DND-41 (cell line): ENCODE data around the gene CADM2.

Experiments used
- EZH2 ChIP-seq: IDR thresholded peaks from 3 replicates; pipeline ENCODE4 v1.6.1; 2012; ENCODE audit warnings: borderline replicate concordance, low read depth, mild to moderate bottlenecking, moderate library complexity, low read length, inconsistent platforms; ENCODE audit not compliant: severe bottlenecking
- TF ChIP-seq, protein P1 (sequence below): IDR thresholded peaks from 2 replicates; pipeline ENCODE4 v1.5.1; 2012; ENCODE audit warnings: borderline replicate concordance, low read length, moderate library complexity, mild to moderate bottlenecking; ENCODE audit not compliant: poor library complexity, severe bottlenecking; ENCODE audit errors: extremely low read depth

DNA sequence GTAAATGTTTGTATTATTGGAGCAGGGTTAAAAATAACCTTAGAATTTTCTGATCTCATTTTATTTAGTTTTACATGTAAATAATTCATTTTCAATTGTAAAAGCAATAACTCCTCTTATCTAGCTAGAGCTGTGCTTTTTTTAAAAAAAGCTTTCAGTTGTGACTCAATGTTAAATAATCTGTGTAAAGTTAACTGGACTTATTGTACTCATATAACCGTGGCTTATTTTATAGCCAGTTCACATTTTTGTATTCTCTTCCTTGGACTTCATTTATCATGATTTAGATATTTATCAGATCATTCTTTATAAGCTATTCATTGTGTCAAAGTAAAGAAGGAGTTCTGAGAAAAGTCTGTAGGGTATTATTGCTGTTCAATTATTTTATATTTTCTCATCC is 435.6 kb downstream of the CADM2 start:
- TF ChIP-seq, protein P1, sequence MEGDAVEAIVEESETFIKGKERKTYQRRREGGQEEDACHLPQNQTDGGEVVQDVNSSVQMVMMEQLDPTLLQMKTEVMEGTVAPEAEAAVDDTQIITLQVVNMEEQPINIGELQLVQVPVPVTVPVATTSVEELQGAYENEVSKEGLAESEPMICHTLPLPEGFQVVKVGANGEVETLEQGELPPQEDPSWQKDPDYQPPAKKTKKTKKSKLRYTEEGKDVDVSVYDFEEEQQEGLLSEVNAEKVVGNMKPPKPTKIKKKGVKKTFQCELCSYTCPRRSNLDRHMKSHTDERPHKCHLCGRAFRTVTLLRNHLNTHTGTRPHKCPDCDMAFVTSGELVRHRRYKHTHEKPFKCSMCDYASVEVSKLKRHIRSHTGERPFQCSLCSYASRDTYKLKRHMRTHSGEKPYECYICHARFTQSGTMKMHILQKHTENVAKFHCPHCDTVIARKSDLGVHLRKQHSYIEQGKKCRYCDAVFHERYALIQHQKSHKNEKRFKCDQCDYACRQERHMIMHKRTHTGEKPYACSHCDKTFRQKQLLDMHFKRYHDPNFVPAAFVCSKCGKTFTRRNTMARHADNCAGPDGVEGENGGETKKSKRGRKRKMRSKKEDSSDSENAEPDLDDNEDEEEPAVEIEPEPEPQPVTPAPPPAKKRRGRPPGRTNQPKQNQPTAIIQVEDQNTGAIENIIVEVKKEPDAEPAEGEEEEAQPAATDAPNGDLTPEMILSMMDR: no peak
- TF ChIP-seq EZH2: no peak
